K562 (cell line): ENCODE results near the gene CHRNB4. TPM values are rescaled to one million over a fixed set of nuclear protein-coding genes. Genes with fewer than 3 reads are reported as not detected.

ENCODE experiments used
- ATAC-seq: fragments of 200-7000 bp; cut with Tn5 transposase; 3 replicates; pipeline ENCODE4 v1.9.1; 2020; ENCODE audit warnings: moderate library complexity
- BruUV-seq: library from RNA; stranded (reverse); fragments of 400-500 nt; replicated peaks from 2 replicates; lab custom pipeline; 2021; lab: Mats Ljungman, UMichigan
- CTCF ChIA-PET: fragments of 300-600 bp; formaldehyde crosslinking; extraction: SDS; loops from one replicate; lab custom pipeline; 2021; ENCODE audit warnings: low intra/inter-chr PET ratio; lab: Yijun Ruan, JAX
- POLR2A ChIA-PET: fragments of 300-600, 350-650 bp; sonication (Branson Sonifier 250); formaldehyde crosslinking; extraction: SDS; loops from one replicate; lab custom pipeline; 2021; ENCODE audit warnings: antibody characterized with exemption, inconsistent platforms; lab: Yijun Ruan, JAX
- DNase-seq, 4 experiments: peaks; one replicate each; pipeline versions ENCODE4 v3.0.0 to v3.0.0-alpha.2; 2011 to 2018; ENCODE audit warnings: low spot score in 3 of 4, mixed read lengths in 3 of 4; ENCODE audit errors: extremely low read depth in 1 of 4
- FAIRE-seq: peaks from 2 replicates; lab custom pipeline; 2011; peaks lifted over from hg19 to GRCh38; lab: Jason Lieb, UNC
- H2AFZ ChIP-seq: 2 replicates; pipeline ENCODE4 v1.6.0; 2011; ENCODE audit warnings: low read depth, low read length, control low read depth, inconsistent platforms
- H3K27ac ChIP-seq: fragments of 200-600 bp; 3 replicates; pipeline ENCODE4 v1.8.0; 2011; ENCODE audit warnings: low read depth, mild to moderate bottlenecking, control low read depth, inconsistent platforms, low read length, moderate library complexity, mixed read lengths; ENCODE audit errors: extremely low read depth
- H3K27me3 ChIP-seq, 2 experiments: fragments of 300-600 bp in 1 of 2; 2 replicates in 1 of 2; 3 replicates in 1 of 2; pipeline versions ENCODE4 v1.6.0 to v1.8.0; 2011; ENCODE audit warnings: inconsistent platforms in 2 of 2, low read length in 2 of 2, mild to moderate bottlenecking in 1 of 2, mixed read lengths in 1 of 2, moderate library complexity in 1 of 2; ENCODE audit not compliant: control insufficient read depth in 2 of 2, insufficient read depth in 2 of 2
- H3K36me3 ChIP-seq: fragments of 300-600 bp; 3 replicates; pipeline ENCODE4 v1.8.0; 2011; ENCODE audit warnings: mild to moderate bottlenecking, low read length, inconsistent platforms; ENCODE audit not compliant: control insufficient read depth, insufficient read depth
- H3K4me1 ChIP-seq, 2 experiments: fragments of 200-600 bp in 1 of 2; replicated peaks in 1 of 2; 2 replicates in 1 of 2; 3 replicates in 1 of 2; pipeline versions ENCODE4 v1.5.1 to v1.8.0; 2011; ENCODE audit warnings: inconsistent platforms in 2 of 2, low read length in 2 of 2, mild to moderate bottlenecking in 1 of 2, mixed read lengths in 1 of 2, moderate library complexity in 1 of 2; ENCODE audit not compliant: control insufficient read depth in 2 of 2, insufficient read depth in 2 of 2
- H3K4me2 ChIP-seq: 2 replicates; pipeline ENCODE4 v1.6.1; 2011; ENCODE audit warnings: low read length, control low read depth, inconsistent platforms, mixed read lengths; ENCODE audit not compliant: insufficient read depth
- H3K4me3 ChIP-seq: fragments of 200-600 bp; sonication (generic), shearing (Covaris generic); 2 replicates; pipeline ENCODE4 v1.5.1; 2016; ENCODE audit warnings: control low read depth, inconsistent platforms
- H3K79me2 ChIP-seq: fragments of 200-600 bp; 3 replicates; pipeline ENCODE4 v1.8.0; 2011; ENCODE audit warnings: low read length, inconsistent platforms; ENCODE audit not compliant: control insufficient read depth, insufficient read depth
- H3K9ac ChIP-seq, 2 experiments: 2 replicates each; pipeline versions ENCODE4 v1.6.0 to v1.6.1; 2011; ENCODE audit warnings: low read depth in 2 of 2, low read length in 2 of 2, control low read depth in 1 of 2, inconsistent platforms in 1 of 2, mild to moderate bottlenecking in 1 of 2, mixed read lengths in 1 of 2; ENCODE audit not compliant: insufficient read depth in 1 of 2
- H3K9me1 ChIP-seq: one replicate; pipeline ENCODE4 v1.6.0; 2011; ENCODE audit warnings: inconsistent platforms, mild to moderate bottlenecking, low read length, moderate library complexity; ENCODE audit not compliant: control insufficient read depth, insufficient read depth
- H3K9me3 ChIP-seq: replicated peaks from 2 replicates; pipeline ENCODE4 v1.5.1; 2011; ENCODE audit warnings: low read depth, low read length, inconsistent platforms; ENCODE audit not compliant: control insufficient read depth, insufficient read depth
- H4K20me1 ChIP-seq: replicated peaks from 2 replicates; pipeline ENCODE4 v1.6.1; 2011; ENCODE audit warnings: low read length, inconsistent platforms, mixed read lengths; ENCODE audit not compliant: control insufficient read depth, insufficient read depth
- CAMTA2 ChIP-seq: fragments of 250-450 bp; sonication (Bioruptor Pico); conservative IDR thresholded peaks from 2 replicates; pipeline ENCODE4 v1.5.1; 2022
- CCNT2 ChIP-seq: IDR thresholded peaks from 2 replicates; pipeline ENCODE4 v1.6.1; 2011; ENCODE audit warnings: borderline replicate concordance, low read depth, mild to moderate bottlenecking, moderate library complexity, mixed read lengths, low read length; ENCODE audit not compliant: insufficient read length; ENCODE audit errors: extremely low read depth
- MCM2 ChIP-seq: fragments of 450-650 bp; IDR thresholded peaks from 2 replicates; pipeline ENCODE4 v1.6.1; 2017; ENCODE audit warnings: low read depth, mild to moderate bottlenecking
- NELFE ChIP-seq: IDR thresholded peaks from 2 replicates; pipeline ENCODE4 v1.6.1; 2011; ENCODE audit warnings: mild to moderate bottlenecking; ENCODE audit not compliant: insufficient read depth, insufficient read length
- NFIC ChIP-seq: fragments of 450-650 bp; IDR thresholded peaks from 2 replicates; pipeline ENCODE4 v1.6.1; 2017; ENCODE audit warnings: mild to moderate bottlenecking, inconsistent platforms
- TEAD2 ChIP-seq: fragments of 450-650 bp; IDR thresholded peaks from 2 replicates; pipeline ENCODE4 v1.6.1; 2016; ENCODE audit warnings: missing genetic modification characterization, control low read depth, missing compliant biosample characterization
- ZNF551 ChIP-seq: fragments of 250-450 bp; sonication (Bioruptor Pico); IDR thresholded peaks from 2 replicates; pipeline ENCODE4 v1.5.0; 2021; ENCODE audit warnings: mild to moderate bottlenecking, moderate library complexity
- WGBS: fragments of 100-300 bp; shearing (Covaris generic); methylation state at CpG from one replicate; pipeline ENCODE4 v1.1.6; 2016; ENCODE audit warnings: low coverage, mixed read lengths; ENCODE audit not compliant: insufficient coverage; ENCODE audit errors: missing lambda C conversion rate; 5-methylcytosine and 5-hydroxymethylcytosine counted together
- in situ Hi-C: fragments of 300-500 bp; cut with MboI; formaldehyde crosslinking; loops from 4 replicates; pipeline ENCODE4 v1.15.0; 2018; ENCODE audit warnings: inconsistent platforms, mixed read lengths
- intact Hi-C: fragments of 100-400 bp; cut with micrococcal nuclease; formaldehyde crosslinking; loops from 2 replicates; pipeline ENCODE4 v1.14.2; 2022
- polyA plus RNA-seq, 8 experiments: library from polyadenylated mRNA; depleted of rRNA in 4 of 8; stranded (reverse) in 5 of 8; unstranded in 3 of 8; fragments of >200 nt; fragmentation: Nextera tagmentation in 2 of 8; fragmentation: Illumina TruSeq in 1 of 8; extraction: Ambion mirVana in 2 of 8; extraction: Trizol in 1 of 8; gene quantifications; 2 replicates each; pipeline versions ENCODE4 v1.2.1 to v1.2.3, GENCODE V29; 2011 to 2014; ENCODE audit warnings: inconsistent platforms in 1 of 8, missing spikeins in 1 of 8
- total RNA-seq, 7 experiments: library from RNA; depleted of rRNA in 6 of 7; stranded (reverse); fragments of >200 nt in 6 of 7; fragmentation: Illumina TruSeq in 2 of 7; extraction: Trizol in 2 of 7; gene quantifications; 2 replicates each; pipeline versions ENCODE4 v1.2.1 to v1.2.3, GENCODE V29; 2011 to 2021; ENCODE audit warnings: low replicate concordance in 1 of 7
- TF ChIP-seq, protein P1 (sequence below): sonication (generic); formaldehyde crosslinking; IDR thresholded peaks from 2 replicates; pipeline ENCODE4 v1.8.1; 2022; ENCODE audit warnings: missing genetic modification reagents
- TF ChIP-seq, protein P2 (sequence below), 2 experiments: fragments of 450-650 bp; IDR thresholded peaks; 2 replicates each; pipeline ENCODE4 v1.6.1; 2016
- TF ChIP-seq, protein P3 (sequence below): fragments of 450-650 bp; formaldehyde crosslinking; IDR thresholded peaks from 2 replicates; pipeline ENCODE4 v1.4.0; 2022; ENCODE audit warnings: missing genetic modification characterization
- TF ChIP-seq, protein P4 (sequence below), 2 experiments: fragments of 150-350 bp in 1 of 2; IDR thresholded peaks; 2 replicates each; pipeline ENCODE4 v1.6.1; 2012 to 2016; ENCODE audit warnings: low read depth in 2 of 2, low read length in 2 of 2, mild to moderate bottlenecking in 1 of 2, moderate library complexity in 1 of 2
- TF ChIP-seq, protein P5 (sequence below): fragments of 200-800 bp; sonication (Bioruptor generic); IDR thresholded peaks from 2 replicates; pipeline ENCODE4 v1.6.1; 2017; ENCODE audit warnings: missing genetic modification characterization, missing compliant biosample characterization

The CHRNB4 gene
- total and polyA plus RNA-seq, 9 of the 15 experiments (the other 6 are each of a cell fraction or from before 2014, with no cell fraction given), result 0.08 to 0.18 TPM; not detected in 7

DNA sequence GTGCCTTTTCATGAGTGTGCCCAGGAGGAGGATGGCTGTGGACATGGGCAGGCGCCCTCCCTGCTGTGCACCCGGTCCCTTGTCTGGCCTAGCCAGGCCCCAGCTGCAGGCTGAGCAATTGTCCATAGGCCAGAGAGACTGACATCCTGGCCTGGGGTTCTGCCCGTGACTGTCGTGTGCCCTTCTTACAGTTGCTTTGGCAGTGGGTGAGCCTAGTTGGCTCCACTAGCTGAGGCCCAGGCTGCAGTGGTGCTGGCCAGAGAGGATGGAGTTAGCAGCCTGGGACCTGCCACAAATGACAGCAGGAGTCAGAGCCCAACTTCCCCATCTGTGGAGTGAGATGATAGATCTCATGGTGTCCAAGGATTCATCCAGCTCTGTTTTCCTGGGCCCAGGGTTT is 9.0 kb upstream of the CHRNB4 start:
- POLR2A ChIA-PET, result interaction anchor here (1.3 kb wide), 1 partner anchor 11 kb away, joined by 3 read pairs; no protein-coding TSS in a partner anchor
- WGBS, result 4% methylated on average over 4 of the region's 4 CpGs
- TF ChIP-seq, protein P1, sequence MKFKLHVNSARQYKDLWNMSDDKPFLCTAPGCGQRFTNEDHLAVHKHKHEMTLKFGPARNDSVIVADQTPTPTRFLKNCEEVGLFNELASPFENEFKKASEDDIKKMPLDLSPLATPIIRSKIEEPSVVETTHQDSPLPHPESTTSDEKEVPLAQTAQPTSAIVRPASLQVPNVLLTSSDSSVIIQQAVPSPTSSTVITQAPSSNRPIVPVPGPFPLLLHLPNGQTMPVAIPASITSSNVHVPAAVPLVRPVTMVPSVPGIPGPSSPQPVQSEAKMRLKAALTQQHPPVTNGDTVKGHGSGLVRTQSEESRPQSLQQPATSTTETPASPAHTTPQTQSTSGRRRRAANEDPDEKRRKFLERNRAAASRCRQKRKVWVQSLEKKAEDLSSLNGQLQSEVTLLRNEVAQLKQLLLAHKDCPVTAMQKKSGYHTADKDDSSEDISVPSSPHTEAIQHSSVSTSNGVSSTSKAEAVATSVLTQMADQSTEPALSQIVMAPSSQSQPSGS, result no peak
- TF ChIP-seq, protein P2, sequence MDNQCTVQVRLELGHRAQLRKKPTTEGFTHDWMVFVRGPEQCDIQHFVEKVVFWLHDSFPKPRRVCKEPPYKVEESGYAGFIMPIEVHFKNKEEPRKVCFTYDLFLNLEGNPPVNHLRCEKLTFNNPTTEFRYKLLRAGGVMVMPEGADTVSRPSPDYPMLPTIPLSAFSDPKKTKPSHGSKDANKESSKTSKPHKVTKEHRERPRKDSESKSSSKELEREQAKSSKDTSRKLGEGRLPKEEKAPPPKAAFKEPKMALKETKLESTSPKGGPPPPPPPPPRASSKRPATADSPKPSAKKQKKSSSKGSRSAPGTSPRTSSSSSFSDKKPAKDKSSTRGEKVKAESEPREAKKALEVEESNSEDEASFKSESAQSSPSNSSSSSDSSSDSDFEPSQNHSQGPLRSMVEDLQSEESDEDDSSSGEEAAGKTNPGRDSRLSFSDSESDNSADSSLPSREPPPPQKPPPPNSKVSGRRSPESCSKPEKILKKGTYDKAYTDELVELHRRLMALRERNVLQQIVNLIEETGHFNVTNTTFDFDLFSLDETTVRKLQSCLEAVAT (IDR thresholded peaks at IDR 0.05), result no peak
- TF ChIP-seq, protein P3, sequence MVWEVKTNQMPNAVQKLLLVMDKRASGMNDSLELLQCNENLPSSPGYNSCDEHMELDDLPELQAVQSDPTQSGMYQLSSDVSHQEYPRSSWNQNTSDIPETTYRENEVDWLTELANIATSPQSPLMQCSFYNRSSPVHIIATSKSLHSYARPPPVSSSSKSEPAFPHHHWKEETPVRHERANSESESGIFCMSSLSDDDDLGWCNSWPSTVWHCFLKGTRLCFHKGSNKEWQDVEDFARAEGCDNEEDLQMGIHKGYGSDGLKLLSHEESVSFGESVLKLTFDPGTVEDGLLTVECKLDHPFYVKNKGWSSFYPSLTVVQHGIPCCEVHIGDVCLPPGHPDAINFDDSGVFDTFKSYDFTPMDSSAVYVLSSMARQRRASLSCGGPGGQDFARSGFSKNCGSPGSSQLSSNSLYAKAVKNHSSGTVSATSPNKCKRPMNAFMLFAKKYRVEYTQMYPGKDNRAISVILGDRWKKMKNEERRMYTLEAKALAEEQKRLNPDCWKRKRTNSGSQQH (CRISPR knock-in tag), result no peak
- no peak for TF ChIP-seq MCM2
- TF ChIP-seq ZNF551, result no peak
- no peak for TF ChIP-seq CAMTA2 (CRISPR knock-in tag)
- TF ChIP-seq, protein P4, sequence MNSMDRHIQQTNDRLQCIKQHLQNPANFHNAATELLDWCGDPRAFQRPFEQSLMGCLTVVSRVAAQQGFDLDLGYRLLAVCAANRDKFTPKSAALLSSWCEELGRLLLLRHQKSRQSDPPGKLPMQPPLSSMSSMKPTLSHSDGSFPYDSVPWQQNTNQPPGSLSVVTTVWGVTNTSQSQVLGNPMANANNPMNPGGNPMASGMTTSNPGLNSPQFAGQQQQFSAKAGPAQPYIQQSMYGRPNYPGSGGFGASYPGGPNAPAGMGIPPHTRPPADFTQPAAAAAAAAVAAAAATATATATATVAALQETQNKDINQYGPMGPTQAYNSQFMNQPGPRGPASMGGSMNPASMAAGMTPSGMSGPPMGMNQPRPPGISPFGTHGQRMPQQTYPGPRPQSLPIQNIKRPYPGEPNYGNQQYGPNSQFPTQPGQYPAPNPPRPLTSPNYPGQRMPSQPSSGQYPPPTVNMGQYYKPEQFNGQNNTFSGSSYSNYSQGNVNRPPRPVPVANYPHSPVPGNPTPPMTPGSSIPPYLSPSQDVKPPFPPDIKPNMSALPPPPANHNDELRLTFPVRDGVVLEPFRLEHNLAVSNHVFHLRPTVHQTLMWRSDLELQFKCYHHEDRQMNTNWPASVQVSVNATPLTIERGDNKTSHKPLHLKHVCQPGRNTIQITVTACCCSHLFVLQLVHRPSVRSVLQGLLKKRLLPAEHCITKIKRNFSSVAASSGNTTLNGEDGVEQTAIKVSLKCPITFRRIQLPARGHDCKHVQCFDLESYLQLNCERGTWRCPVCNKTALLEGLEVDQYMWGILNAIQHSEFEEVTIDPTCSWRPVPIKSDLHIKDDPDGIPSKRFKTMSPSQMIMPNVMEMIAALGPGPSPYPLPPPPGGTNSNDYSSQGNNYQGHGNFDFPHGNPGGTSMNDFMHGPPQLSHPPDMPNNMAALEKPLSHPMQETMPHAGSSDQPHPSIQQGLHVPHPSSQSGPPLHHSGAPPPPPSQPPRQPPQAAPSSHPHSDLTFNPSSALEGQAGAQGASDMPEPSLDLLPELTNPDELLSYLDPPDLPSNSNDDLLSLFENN (IDR thresholded peaks at IDR 0.05; ENCODE audit: low read depth in 2 of 2, low read length in 2 of 2), result no peak
- no peak for TF ChIP-seq NELFE
- no peak for TF ChIP-seq CCNT2
- no peak for TF ChIP-seq TEAD2 (tag)
- TF ChIP-seq NFIC, result no peak
- TF ChIP-seq, protein P5, sequence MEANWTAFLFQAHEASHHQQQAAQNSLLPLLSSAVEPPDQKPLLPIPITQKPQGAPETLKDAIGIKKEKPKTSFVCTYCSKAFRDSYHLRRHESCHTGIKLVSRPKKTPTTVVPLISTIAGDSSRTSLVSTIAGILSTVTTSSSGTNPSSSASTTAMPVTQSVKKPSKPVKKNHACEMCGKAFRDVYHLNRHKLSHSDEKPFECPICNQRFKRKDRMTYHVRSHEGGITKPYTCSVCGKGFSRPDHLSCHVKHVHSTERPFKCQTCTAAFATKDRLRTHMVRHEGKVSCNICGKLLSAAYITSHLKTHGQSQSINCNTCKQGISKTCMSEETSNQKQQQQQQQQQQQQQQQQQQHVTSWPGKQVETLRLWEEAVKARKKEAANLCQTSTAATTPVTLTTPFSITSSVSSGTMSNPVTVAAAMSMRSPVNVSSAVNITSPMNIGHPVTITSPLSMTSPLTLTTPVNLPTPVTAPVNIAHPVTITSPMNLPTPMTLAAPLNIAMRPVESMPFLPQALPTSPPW (CRISPR knock-in tag), result no peak

More for the DNA sequence above, 9.0 kb upstream of the CHRNB4 start:
- H3K4me2 ChIP-seq, result no peak overlapping the region
- DNase-seq (no peak), FAIRE-seq (no peak), ATAC-seq (no peak)
- no peak overlapping the region for H2AFZ ChIP-seq
- H3K27ac ChIP-seq, result no peak overlapping the region
- CTCF ChIA-PET, result no interaction called here
- in situ Hi-C loops (no loop called here), intact Hi-C loops (no loop called here)
- no peak overlapping the region for H3K4me3 ChIP-seq
- no peaks in the 10 kb centered on the region for H3K4me1 ChIP-seq
- H3K79me2 ChIP-seq, result no peaks in the 10 kb centered on the region
- no peaks in the 10 kb centered on the region for H3K9me3 ChIP-seq
- peaks cover 24 to 56% of the 10 kb centered on the region in 2 experiments; a peak in 4 of 5 replicates for H3K27me3 ChIP-seq
- no TSS peak for BruUV-seq
- no peak overlapping the region; a peak in 1 of 4 replicates for H3K9ac ChIP-seq
- no peaks in the 10 kb centered on the region for H4K20me1 ChIP-seq
- no peaks in the 10 kb centered on the region for H3K9me1 ChIP-seq
- H3K36me3 ChIP-seq, result no peaks in the 10 kb centered on the region
